ENCODE data around the gene PMPCB.

DNA sequence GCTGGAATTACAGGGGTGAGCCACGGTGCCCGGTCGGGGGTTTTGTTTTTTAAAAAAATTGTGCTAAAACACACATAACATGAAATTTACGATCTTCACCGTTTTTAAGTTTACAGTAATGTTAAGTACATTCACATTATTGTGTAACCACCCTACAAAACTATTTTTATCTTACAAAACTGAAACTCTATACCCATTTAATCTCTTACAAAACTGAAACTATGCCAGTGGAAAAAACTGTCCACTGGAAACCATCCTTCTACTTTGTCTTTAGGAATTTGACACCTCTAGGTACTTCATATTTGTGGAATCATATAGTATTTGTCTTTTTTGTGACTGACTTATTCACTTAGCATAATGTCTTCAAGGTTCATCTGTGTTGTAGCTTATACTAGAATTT lies 49.2 kb downstream of the PMPCB start:
- TF ChIP-seq, protein P1, sequence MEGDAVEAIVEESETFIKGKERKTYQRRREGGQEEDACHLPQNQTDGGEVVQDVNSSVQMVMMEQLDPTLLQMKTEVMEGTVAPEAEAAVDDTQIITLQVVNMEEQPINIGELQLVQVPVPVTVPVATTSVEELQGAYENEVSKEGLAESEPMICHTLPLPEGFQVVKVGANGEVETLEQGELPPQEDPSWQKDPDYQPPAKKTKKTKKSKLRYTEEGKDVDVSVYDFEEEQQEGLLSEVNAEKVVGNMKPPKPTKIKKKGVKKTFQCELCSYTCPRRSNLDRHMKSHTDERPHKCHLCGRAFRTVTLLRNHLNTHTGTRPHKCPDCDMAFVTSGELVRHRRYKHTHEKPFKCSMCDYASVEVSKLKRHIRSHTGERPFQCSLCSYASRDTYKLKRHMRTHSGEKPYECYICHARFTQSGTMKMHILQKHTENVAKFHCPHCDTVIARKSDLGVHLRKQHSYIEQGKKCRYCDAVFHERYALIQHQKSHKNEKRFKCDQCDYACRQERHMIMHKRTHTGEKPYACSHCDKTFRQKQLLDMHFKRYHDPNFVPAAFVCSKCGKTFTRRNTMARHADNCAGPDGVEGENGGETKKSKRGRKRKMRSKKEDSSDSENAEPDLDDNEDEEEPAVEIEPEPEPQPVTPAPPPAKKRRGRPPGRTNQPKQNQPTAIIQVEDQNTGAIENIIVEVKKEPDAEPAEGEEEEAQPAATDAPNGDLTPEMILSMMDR (IDR thresholded peaks at IDR 0.05; ENCODE audit: insufficient read depth, low read depth, low read length): no peak
- TF ChIP-seq EZH2 (IDR thresholded peaks at IDR 0.05; ENCODE audit: insufficient read depth, low read length): no peak
